GM23338 (cell line): Measurements from ENCODE around the gene KISS1R.

Source experiments
- CREB1 ChIP-seq: fragments of 250-450 bp; sonication (Bioruptor Pico); IDR thresholded peaks from 2 replicates; pipeline ENCODE4 v1.5.0; 2020; ENCODE audit warnings: low read depth, mild to moderate bottlenecking, moderate library complexity
- ETS1 ChIP-seq: IDR thresholded peaks from 2 replicates; pipeline ENCODE4 v1.6.1; 2016; ENCODE audit warnings: antibody characterized with exemption
- EZH2 ChIP-seq: fragments of 200-600 bp; sonication (generic); IDR thresholded peaks from one replicate; pipeline ENCODE4 v1.8.0; 2017; ENCODE audit warnings: antibody characterized with exemption, mild to moderate bottlenecking, low read depth; ENCODE audit not compliant: unreplicated experiment
- JUNB ChIP-seq: IDR thresholded peaks from one replicate; pipeline ENCODE4 v1.6.1; 2016; ENCODE audit warnings: antibody characterized with exemption; ENCODE audit not compliant: unreplicated experiment
- NANOG ChIP-seq: IDR thresholded peaks from 2 replicates; pipeline ENCODE4 v1.6.1; 2016; ENCODE audit warnings: antibody characterized with exemption, borderline replicate concordance
- POLR2AphosphoS5 ChIP-seq: IDR thresholded peaks from 2 replicates; pipeline ENCODE4 v1.6.1; 2016; ENCODE audit warnings: antibody characterized with exemption, low read depth
- REST ChIP-seq: IDR thresholded peaks from one replicate; pipeline ENCODE4 v1.6.1; 2018; ENCODE audit warnings: antibody characterized with exemption; ENCODE audit not compliant: unreplicated experiment
- TF ChIP-seq, protein P1 (sequence below), 2 experiments: fragments of 200-600 bp in 1 of 2; sonication (generic) in 1 of 2; conservative IDR thresholded peaks; 2 replicates each; pipeline versions ENCODE4 v1.5.1 to v1.6.1; 2016 to 2017; ENCODE audit warnings: antibody characterized with exemption in 2 of 2, low read depth in 2 of 2, mild to moderate bottlenecking in 2 of 2, moderate library complexity in 1 of 2

GRCh38 chr19:901216-902092 is 15.7 kb upstream of the KISS1R start:
- TF ChIP-seq, protein P1, sequence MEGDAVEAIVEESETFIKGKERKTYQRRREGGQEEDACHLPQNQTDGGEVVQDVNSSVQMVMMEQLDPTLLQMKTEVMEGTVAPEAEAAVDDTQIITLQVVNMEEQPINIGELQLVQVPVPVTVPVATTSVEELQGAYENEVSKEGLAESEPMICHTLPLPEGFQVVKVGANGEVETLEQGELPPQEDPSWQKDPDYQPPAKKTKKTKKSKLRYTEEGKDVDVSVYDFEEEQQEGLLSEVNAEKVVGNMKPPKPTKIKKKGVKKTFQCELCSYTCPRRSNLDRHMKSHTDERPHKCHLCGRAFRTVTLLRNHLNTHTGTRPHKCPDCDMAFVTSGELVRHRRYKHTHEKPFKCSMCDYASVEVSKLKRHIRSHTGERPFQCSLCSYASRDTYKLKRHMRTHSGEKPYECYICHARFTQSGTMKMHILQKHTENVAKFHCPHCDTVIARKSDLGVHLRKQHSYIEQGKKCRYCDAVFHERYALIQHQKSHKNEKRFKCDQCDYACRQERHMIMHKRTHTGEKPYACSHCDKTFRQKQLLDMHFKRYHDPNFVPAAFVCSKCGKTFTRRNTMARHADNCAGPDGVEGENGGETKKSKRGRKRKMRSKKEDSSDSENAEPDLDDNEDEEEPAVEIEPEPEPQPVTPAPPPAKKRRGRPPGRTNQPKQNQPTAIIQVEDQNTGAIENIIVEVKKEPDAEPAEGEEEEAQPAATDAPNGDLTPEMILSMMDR (conservative IDR thresholded peaks at IDR 0.05; ENCODE audit: low read depth in 2 of 2) = no peak
- TF ChIP-seq EZH2 (no peak), REST (no peak), POLR2AphosphoS5 (no peak), NANOG (no peak), CREB1 (no peak), ETS1 (no peak), JUNB (no peak)
